Neuron (in vitro differentiated cells): ENCODE measurements around the gene RNF180.
A peak's percentile ranks its signal among the peaks of the same experiment; 100 is the strongest.

Source experiments
- H2AFZ ChIP-seq: one replicate; pipeline ENCODE4 v1.6.1; 2013; ENCODE audit warnings: low read depth, mild to moderate bottlenecking, inconsistent platforms, low read length, moderate library complexity
- H3K27me3 ChIP-seq: one replicate; pipeline ENCODE4 v1.6.1; 2013; ENCODE audit warnings: low read length; ENCODE audit not compliant: insufficient read depth
- H3K36me3 ChIP-seq: one replicate; pipeline ENCODE4 v1.6.1; 2013; ENCODE audit warnings: low read length; ENCODE audit not compliant: insufficient read depth
- H3K4me1 ChIP-seq: one replicate; pipeline ENCODE4 v1.6.1; 2013; ENCODE audit warnings: low read length; ENCODE audit not compliant: insufficient read depth
- H3K4me3 ChIP-seq: 2 replicates; pipeline ENCODE4 v1.5.1; 2013; ENCODE audit warnings: mild to moderate bottlenecking, low read length, moderate library complexity
- H3K9me3 ChIP-seq: one replicate; pipeline ENCODE4 v1.6.1; 2013; ENCODE audit warnings: low read length

The RNF180 gene

DNA sequence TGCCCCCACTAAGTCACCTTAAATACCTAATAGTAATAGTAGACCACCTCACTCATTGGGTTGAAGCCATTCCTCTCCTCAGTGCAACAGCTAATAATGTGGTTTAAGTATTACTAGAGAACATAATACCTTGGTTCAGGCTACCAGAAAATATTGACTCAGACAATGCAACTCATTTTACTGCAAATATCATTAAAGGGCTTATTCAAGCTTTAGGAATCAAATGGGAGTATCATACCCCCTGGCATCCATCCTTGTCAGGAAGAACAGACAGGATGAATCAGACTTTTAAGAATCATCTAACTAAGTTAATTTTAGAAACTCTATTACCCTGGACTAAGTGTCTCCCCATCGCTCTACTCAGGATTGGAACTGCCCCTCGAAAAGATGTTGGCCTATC, 6.8 kb upstream of the RNF180 start:
- H3K27me3 ChIP-seq: peaks cover 23% of the 10 kb centered on the region
- H3K9me3 ChIP-seq: peaks cover 3% of the 10 kb centered on the region
- H3K4me1 ChIP-seq: no peaks in the 10 kb centered on the region
- no peak overlapping the region for H2AFZ ChIP-seq
- no peaks in the 10 kb centered on the region for H3K36me3 ChIP-seq
- no peak overlapping the region for H3K4me3 ChIP-seq

DNA sequence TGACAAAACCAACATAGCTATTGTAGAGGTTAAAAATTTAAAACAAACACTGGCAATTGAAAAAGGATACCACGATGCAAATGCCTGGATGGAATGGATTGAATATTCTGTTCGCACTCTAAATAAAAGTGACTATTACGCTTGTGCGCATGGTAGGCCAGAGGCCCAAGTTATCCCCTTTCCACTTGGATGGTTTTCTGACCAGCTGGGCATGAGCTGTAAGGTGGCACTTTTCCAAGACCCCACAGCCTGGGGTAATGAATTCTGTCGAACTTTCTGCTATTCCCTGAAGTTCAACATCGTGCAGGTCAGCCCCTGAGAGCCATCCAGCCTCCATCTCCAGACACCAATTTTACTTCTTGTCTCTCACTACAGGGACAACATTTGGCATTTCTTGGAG, 5.4 kb upstream of the RNF180 start:
- Histone ChIP-seq H3K27me3 (peaks cover 36% of the 10 kb centered on the region), H2AFZ (no peak overlapping the region), H3K4me3 (no peak overlapping the region), H3K4me1 (peaks cover 2% of the 10 kb centered on the region), H3K36me3 (no peaks in the 10 kb centered on the region), H3K9me3 (no peaks in the 10 kb centered on the region)

DNA sequence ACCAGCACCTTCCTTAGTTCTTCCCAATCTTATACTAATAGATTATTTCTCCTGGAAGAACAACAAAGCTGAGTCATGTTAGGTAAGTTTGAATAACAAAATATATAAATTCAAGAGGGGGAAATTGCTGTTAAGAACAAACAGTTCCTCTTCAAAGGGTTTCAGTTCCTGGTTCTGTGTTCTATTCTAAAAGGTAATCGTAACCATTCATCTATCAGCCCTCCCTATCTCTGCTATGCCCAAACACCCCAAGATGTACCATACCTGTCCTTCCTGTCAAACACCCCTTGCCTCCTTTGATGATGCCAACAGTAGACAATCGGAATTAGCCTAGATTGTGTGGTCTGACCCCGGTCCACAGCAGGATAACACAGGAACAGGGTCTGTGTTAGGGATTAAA, 4.2 kb upstream of the RNF180 start:
- no peaks in the 10 kb centered on the region for H3K36me3 ChIP-seq
- no peak overlapping the region for H3K4me3 ChIP-seq
- H3K9me3 ChIP-seq: no peaks in the 10 kb centered on the region
- peaks cover 5% of the 10 kb centered on the region for H3K4me1 ChIP-seq
- no peak overlapping the region for H2AFZ ChIP-seq
- peaks cover 48% of the 10 kb centered on the region for H3K27me3 ChIP-seq

GRCh38 chr5:64163135-64163534, 2.5 kb upstream of the RNF180 start:
- Histone ChIP-seq H3K27me3 (peaks cover 48% of the 10 kb centered on the region), H3K4me1 (peaks cover 5% of the 10 kb centered on the region), H3K36me3 (no peaks in the 10 kb centered on the region), H2AFZ (no peak overlapping the region), H3K4me3 (no peak overlapping the region), H3K9me3 (no peaks in the 10 kb centered on the region)

- Histone ChIP-seq H3K36me3 (no peaks in the 10 kb centered on the region), H3K4me1 (peaks cover 5% of the 10 kb centered on the region), H3K9me3 (no peaks in the 10 kb centered on the region), H2AFZ (no peak overlapping the region), H3K4me3 (no peak overlapping the region), H3K27me3 (peaks cover 45% of the 10 kb centered on the region)
These were observed 1.9 kb upstream of the RNF180 start for GRCh38 chr5:64163746-64164145.

DNA sequence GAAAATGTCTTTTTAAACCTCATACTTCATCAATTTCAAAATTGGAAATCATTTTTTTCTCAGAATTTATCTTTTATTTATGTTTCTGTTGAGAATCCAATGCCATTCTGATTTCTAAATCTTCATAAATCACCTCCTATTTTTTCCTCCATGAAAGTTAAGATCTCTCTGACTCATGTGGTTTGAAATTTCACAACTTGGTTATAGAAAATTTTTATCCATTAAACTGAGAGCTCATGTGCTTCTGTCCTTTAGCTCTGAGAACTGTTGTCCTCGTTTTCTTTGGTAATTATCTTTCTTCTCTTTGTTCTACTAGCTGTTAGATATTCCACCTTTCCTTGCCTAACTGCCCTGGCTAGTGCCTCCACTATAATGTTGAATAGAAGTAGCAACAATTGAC, 1.5 kb upstream of the RNF180 start:
- Histone ChIP-seq H3K27me3 (peaks cover 45% of the 10 kb centered on the region), H3K4me1 (peaks cover 5% of the 10 kb centered on the region), H3K9me3 (no peaks in the 10 kb centered on the region), H3K4me3 (no peak overlapping the region), H3K36me3 (no peaks in the 10 kb centered on the region), H2AFZ (no peak overlapping the region)

DNA sequence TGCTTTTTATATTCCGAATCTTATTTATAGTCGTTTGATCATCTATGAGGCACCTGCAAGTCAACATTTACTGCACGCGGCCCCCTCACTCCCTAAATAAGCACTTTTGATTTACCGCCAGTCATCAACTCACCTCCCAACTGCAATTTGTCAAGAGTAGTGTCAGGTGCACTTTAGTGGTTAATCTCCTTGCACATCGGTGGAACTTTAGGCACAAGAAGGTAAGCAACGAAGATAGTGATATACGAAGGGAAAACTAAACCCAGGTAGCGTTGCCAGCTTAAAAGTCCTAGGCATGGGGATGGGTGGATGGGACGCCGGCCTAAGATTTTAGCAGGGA, 513 bp upstream of the RNF180 start:
- Histone ChIP-seq H3K27me3 (peaks cover 45% of the 10 kb centered on the region), H3K4me1 (peaks cover 5% of the 10 kb centered on the region), H3K9me3 (no peaks in the 10 kb centered on the region), H3K4me3 (peak overlapping the region; percentile 67), H3K36me3 (no peaks in the 10 kb centered on the region), H2AFZ (peak overlapping the region; percentile 98)

DNA sequence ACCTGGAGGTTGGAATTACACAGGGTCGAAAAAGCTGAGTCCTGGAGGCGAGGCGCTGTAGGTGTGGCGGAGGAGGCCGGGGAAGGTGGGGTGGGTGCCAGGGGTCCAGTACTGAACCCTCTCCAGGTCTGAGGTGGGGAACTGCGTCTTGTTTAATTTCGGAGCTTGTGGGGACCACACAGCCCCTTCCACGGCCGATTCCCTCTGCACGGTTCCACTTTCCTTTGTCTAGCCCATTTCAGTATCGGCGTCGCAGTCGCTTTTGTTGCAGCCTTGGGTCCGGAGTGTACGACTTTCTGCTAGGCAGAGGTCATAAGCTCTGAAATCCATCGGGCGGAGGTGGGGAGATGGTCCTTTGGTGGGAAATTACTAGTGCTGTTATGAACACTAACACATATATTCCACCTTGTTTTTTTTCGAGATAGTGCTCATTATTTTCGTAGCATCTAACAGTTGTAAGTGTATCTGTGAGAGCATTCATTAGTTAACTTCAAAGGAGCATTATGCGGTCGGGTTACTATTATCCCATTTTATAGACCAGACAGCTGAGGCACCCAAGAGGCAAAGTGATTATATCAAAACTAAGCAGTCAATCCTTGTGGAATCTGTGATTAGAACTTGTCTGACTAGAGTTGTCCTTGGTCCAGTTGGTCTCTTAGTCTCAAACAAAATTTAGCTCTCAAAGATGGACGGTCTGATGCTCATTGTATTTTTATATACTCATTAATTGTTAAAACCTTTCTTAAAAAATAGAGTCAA, 737 bp downstream of the RNF180 start:
- no peaks in the 10 kb centered on the region for H3K9me3 ChIP-seq
- peaks cover 42% of the 10 kb centered on the region for H3K27me3 ChIP-seq
- peak overlapping the region; percentile 67 for H3K4me3 ChIP-seq

DNA sequence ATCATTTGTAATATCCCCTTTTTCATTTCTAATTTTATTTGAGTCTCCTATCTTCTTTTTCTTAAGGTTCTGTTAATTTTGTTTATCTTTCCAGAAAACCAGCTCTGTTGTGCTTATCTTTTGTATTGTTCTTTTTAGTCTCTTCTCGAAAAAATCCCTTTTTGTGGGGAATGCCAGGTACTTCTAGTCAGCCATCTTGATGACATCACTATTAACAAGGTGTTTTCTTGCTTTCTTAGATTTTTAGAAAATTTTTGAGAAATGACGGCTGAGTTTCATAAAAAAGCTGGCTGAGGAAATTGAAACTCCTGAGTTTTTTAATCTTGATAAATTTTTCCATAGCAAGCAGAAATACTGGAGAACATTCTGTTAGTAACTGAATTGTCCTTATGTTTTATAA, 10.7 kb downstream of the RNF180 start:
- H3K4me3 ChIP-seq: no peak overlapping the region
- no peaks in the 10 kb centered on the region for H3K27me3 ChIP-seq
- no peaks in the 10 kb centered on the region for H3K36me3 ChIP-seq
- H3K9me3 ChIP-seq: no peaks in the 10 kb centered on the region
- H2AFZ ChIP-seq: no peak overlapping the region
- H3K4me1 ChIP-seq: no peaks in the 10 kb centered on the region

More for the DNA sequence above, 737 bp downstream of the RNF180 start:
- H2AFZ ChIP-seq: peak overlapping the region; percentile 98
- H3K4me1 ChIP-seq: peaks cover 5% of the 10 kb centered on the region
- H3K36me3 ChIP-seq: no peaks in the 10 kb centered on the region

DNA sequence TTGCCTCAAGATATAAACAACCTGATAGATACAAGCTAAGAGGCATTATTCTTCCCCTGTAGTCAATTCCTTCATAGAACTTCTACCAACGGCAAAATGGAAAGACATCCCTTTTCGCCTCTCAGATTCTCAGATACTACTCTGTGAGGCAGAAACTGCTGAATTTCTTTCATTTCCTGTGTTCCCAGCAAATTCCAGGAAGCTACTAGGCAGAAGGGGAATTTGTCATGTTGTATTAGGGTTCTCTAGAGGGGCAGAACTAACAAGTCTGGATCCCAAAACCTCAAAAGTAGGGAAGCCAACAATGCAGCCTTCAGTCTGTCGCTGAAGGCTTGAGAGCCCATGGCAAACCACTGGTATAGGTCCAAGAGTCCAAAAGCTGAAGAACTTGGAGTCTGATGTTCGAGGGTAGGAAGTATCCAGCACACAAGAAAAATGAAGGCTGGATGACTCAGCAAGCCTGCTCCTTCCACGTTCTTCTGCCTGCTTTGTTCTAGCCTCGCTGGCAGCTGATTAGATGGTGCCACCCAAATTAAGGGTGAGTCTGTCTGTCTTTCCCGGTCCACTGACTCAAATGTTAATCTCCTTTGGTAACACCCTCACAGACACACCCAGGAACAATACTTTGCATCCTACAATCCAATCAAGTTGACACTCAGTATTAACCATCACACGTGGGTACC, 15.2 kb downstream of the RNF180 start:
- Histone ChIP-seq H2AFZ (no peak overlapping the region), H3K36me3 (no peaks in the 10 kb centered on the region), H3K4me3 (no peak overlapping the region), H3K4me1 (no peaks in the 10 kb centered on the region), H3K27me3 (no peaks in the 10 kb centered on the region), H3K9me3 (no peaks in the 10 kb centered on the region)

DNA sequence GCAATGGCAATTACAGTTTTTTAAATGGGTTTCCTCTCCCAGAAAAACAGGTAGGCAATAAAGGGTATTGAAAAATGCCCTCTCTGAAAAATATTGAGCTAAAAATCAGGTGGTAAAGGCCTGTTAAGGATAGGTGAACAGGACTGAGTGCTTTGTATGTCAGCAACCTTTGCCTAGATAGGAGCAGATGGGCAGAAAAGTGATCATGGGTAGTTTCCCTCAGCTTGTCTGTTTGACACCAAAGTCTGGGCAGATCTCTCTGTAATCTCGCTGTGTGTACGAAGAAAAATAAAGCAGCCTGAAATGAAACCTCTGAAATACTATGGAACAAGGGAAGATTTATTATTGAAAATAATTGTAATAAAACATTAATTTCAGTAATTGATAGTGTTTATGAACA, 15.8 kb downstream of the RNF180 start:
- no peak overlapping the region for H3K4me3 ChIP-seq
- no peaks in the 10 kb centered on the region for H3K4me1 ChIP-seq
- no peaks in the 10 kb centered on the region for H3K36me3 ChIP-seq
- no peaks in the 10 kb centered on the region for H3K9me3 ChIP-seq
- no peak overlapping the region for H2AFZ ChIP-seq
- H3K27me3 ChIP-seq: no peaks in the 10 kb centered on the region

DNA sequence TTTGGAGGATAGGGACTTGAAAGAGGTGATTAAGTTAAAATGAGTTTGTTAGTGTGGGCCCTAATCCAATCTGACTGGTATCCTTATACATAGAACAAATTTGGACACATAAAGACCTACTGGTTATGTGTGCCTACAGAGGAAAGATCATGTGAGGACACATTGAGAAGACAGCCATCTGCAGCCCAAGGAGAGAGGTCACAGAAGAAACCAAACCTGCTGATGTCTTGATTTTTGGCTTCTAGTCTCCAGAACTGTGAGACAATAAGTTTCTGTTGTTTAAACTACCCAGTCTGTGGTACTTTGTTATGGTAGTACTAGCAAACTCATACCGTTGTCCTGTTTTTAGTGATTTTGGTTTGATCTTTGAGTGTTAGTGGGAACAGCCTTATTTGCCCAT, 18.3 kb downstream of the RNF180 start:
- no peak overlapping the region for H3K4me3 ChIP-seq
- no peaks in the 10 kb centered on the region for H3K36me3 ChIP-seq
- H2AFZ ChIP-seq: no peak overlapping the region
- no peaks in the 10 kb centered on the region for H3K9me3 ChIP-seq
- no peaks in the 10 kb centered on the region for H3K4me1 ChIP-seq
- no peaks in the 10 kb centered on the region for H3K27me3 ChIP-seq

DNA sequence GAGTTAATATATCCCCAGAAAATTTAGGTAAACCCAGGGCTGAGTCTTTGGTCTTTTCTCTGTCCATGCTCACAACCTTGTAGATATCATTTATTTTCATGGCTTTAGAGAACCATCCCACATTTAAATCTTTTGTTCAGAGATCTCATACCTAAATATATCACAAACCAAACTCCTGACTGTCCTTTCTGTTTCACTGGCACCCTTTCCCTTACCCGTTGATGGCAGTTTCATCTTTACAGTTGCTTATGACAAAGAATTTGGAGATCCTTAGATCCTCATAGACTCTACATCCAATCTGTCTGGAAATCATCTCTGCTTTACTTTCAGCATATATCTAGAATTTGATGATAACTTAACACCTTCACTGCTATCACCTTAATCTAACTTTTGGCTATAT, 19.2 kb downstream of the RNF180 start:
- no peaks in the 10 kb centered on the region for H3K9me3 ChIP-seq
- H3K4me3 ChIP-seq: no peak overlapping the region
- no peaks in the 10 kb centered on the region for H3K27me3 ChIP-seq
- no peak overlapping the region for H2AFZ ChIP-seq
- H3K36me3 ChIP-seq: no peaks in the 10 kb centered on the region
- no peaks in the 10 kb centered on the region for H3K4me1 ChIP-seq

GRCh38 chr5:64188776-64189175, 23.1 kb downstream of the RNF180 start:
- Histone ChIP-seq H3K9me3 (no peaks in the 10 kb centered on the region), H2AFZ (no peak overlapping the region), H3K4me3 (no peak overlapping the region), H3K36me3 (no peaks in the 10 kb centered on the region), H3K4me1 (no peaks in the 10 kb centered on the region), H3K27me3 (no peaks in the 10 kb centered on the region)
